HG03025 (cell line): Measurements from ENCODE around the gene TPRA1.

ENCODE experiments used
- ATAC-seq: cut with Tn5 transposase; IDR thresholded peaks from one replicate; pipeline ENCODE4 v1.9.1; 2021; ENCODE audit warnings: mild to moderate bottlenecking, moderate library complexity; ENCODE audit not compliant: unreplicated experiment, low FRiP score

Gene TPRA1

DNA sequence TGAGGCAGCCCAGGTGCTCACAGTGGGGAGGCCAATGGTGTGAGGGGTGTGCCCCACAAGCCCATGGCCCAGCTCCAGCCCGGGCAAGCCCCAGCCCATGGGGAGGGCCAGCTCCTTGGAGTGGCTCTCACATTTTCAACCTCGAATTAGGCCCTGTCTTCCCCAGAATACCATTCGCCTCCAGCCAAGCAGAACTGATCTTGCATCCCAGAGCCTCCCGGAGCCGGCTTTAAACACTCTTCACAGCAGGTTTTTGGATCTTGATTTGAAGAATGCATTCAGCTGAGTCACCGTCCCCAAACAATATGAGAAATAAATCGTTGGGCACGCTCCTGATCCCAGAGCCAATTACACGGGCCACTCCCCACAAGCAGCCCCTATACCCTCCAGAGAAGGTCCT is 23.7 kb downstream of the TPRA1 start:
- no peak for ATAC-seq

DNA sequence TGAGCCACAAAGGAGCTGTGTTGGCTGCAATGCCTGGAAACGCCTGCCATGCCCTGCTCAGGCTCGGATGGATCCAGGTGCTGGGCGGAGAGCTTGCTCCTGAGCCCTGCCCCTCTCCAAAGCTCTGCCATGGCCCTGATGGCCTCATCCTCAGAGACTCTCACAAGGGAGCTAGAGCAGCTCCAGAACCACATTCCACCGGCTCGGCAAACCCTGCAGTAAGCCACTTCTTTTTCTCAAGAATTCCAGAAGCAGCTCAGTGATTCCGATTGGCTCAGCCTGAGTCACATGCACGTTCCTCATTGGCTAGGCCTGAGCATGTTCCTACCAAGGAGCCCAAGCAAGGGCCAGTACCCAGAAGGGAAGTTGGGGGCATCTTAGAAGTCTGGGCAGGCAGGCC is 24.8 kb downstream of the TPRA1 start:
- ATAC-seq: no peak

GRCh38 chr3:127560051-127560787 is 30.3 kb downstream of the TPRA1 start:
- ATAC-seq: no peak

GRCh38 chr3:127556565-127556964 is 34.0 kb downstream of the TPRA1 start:
- ATAC-seq: no peak

- ATAC-seq: no peak
Measured at GRCh38 chr3:127555108-127555507, 35.4 kb downstream of the TPRA1 start.

DNA sequence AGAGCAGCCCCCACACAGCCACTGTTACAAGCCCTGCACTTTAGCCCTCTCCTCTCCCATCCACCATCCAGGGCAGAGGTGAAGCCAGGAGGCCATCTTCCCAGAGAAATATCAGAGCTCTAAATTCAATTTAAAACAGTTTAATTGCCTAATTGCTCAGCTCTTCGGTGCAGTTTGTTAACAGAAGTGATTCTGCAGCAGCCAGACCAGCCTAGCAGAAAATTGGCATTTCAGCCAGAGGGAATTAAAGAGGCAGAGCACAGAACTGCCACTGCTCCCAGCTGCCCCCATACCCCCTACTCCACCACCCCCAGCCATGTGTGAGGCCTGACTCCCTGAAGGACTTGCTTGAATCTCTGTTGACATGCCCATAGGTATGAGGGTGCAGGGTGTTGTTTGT is 38.5 kb downstream of the TPRA1 start:
- ATAC-seq: no peak

- no peak for ATAC-seq
Measured at GRCh38 chr3:127551178-127551577, 39.4 kb downstream of the TPRA1 start.

GRCh38 chr3:127550468-127551157 is 39.9 kb downstream of the TPRA1 start:
- ATAC-seq: no peak

DNA sequence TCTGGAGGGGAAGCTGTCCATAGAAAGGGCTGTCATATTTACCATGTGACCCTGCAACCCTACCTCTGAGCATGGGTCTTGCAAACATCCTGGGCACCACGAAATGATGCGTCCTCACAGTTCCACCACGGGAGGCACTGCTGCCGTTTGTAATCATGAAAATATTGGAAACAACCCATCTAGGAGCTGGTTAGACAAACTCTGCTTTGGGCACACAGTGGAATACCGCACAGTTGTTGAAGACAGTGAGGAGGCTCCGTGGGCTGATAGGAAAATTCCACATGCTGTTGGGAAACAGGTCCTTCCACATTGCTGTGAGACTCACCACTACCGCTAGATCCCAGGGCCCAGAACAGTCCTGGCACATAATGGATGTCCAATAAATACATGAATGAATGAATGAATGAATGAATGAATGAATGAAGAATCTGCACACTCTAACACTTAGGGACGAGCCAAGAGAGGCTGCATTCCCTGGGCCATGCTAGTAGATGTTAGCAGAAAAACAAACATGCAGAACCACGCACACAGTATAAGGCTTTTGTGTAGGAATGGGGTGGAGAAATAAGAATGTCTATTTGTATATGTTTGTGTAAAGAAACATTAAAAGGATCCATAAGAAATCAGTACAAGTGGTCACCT is 40.6 kb downstream of the TPRA1 start:
- ATAC-seq: no peak

- peak; percentile 60 for ATAC-seq
Measured at GRCh38 chr3:127547761-127548605, 42.5 kb downstream of the TPRA1 start.

- no peak for ATAC-seq
Measured at GRCh38 chr3:127546970-127547733, 43.4 kb downstream of the TPRA1 start.

DNA sequence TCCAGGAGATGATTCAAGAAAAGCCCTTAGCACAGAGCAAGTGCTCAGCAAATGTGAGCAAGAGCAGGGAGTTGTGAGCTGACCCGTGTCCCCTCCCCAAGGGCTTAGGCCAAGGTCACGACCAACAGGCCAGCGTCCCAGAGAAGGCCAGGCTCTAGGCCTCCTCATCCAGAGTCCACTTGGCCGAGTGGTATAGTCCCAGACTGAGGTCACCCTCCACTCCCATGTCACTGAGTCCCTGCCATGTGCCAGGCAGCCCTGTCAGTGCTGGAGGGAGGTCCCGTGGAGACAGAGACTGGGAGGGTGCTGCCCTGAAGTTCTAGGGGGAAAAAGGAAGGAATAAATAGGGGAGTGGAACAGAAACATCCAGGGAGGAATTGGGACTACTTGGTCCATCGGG is 44.0 kb downstream of the TPRA1 start:
- ATAC-seq: no peak

DNA sequence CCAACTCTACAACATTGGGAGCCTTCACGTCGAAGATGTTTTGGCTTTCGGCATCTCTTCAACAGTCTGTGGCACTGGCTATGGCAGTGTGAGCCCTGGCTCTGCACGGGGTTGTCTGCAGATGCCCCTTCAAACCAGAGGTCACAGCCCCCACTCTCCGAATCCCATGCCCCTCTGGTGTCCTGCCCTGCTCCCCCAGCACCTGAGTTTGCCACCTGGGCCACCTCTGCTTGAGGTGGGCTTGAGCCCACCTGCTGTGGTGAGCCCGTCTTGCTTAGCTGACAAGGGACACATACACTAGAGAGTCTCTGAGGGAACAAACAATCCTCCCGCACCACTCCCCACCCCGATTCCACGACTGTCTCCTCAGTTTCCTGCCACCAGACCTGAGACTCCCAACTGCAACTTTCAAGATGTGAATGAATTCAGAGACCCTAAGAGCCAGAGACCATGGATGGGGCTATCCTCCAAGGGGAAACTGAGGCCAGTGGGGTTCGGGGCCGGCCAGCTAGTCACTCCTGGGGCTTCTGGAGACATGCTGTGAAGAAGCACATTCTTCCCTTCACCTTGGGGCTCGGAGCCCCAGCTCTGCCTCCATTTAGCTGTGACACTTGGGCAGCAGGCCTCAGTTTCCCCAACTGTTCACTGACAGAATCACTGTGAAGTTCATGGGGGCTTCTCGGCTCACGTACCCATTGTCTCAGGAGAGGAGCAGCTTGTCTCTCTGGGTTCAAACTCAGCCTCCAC is 44.6 kb downstream of the TPRA1 start:
- ATAC-seq: no peak

DNA sequence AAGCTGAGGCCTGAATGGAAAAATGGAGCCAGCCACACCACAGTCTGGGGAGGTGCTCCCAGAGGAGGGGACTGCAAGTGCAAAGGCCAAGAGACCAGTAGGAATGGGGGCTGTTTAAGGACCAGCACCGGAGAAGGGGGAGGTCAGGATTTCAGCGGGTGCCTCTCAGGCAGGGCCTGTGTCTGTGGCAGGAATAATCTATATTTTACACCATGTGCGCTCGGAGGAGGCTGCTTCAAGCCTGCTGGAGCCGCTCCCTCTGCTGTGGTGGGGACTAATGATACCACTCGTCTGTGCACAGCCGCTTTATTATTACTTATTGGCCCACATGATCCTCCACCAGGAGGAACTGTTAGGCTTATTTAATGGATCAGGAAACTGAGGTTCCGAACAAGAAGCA is 45.3 kb downstream of the TPRA1 start:
- ATAC-seq: no peak

GRCh38 chr3:127544803-127545201 is 45.7 kb downstream of the TPRA1 start:
- ATAC-seq: no peak

GRCh38 chr3:127544192-127544802 is 46.2 kb downstream of the TPRA1 start:
- no peak for ATAC-seq

- ATAC-seq: no peak
Measured at GRCh38 chr3:127543441-127543840, 47.1 kb downstream of the TPRA1 start.

DNA sequence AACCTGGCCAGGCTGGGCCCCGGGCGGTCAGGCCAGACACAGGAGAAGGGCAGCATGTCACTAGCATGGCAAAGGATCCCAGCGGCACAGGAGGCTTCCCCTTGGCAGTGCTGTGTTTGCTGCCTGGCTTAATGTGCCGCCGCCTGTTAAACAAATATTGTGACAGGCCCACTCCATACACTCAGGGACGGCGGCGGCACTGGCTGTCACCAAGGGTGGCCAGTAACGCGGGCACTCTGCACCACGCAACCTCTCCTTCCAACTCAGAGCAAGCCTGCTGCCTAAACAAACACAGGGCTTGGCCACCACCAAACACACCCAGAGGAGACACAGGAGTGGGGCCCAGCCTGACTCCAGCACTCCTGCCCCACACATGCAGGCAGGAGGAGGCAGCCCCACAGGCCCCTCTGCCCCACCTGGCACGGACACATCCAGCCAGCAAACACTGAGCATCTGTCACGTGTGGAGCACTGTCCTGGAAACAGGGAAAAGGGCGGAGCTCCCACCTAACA is 48.0 kb downstream of the TPRA1 start:
- no peak for ATAC-seq

DNA sequence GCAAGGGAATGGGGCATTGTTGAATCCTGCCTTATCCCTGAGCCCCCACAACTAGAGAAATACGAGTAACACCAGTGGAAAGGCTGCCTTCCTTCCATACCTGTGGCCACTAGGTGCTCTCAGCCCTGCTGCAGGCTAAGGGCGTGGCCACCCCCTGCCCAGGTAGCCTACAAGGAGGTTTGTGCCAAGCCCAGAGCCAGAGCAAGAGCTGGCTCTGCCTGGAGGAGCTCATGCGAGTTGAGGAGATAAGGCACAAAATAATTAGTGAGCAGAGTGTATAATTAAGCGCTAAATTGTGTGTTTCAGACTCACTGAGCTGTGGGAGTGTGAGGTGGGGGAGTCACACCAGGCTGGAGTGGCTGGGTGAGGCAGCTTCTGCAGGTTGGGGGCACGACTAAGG is 49.2 kb downstream of the TPRA1 start:
- ATAC-seq: no peak
